Erythroblast (primary cell): ENCODE measurements around the gene NIT2.

Experiments
- GATA1 ChIP-seq: IDR thresholded peaks from 2 replicates; pipeline ENCODE4 v1.6.1; 2011; ENCODE audit warnings: low read depth, mild to moderate bottlenecking, control low read depth, low read length, moderate library complexity
- POLR2A ChIP-seq: IDR thresholded peaks from 2 replicates; pipeline ENCODE4 v1.6.1; 2011; ENCODE audit warnings: mild to moderate bottlenecking, low read length

DNA sequence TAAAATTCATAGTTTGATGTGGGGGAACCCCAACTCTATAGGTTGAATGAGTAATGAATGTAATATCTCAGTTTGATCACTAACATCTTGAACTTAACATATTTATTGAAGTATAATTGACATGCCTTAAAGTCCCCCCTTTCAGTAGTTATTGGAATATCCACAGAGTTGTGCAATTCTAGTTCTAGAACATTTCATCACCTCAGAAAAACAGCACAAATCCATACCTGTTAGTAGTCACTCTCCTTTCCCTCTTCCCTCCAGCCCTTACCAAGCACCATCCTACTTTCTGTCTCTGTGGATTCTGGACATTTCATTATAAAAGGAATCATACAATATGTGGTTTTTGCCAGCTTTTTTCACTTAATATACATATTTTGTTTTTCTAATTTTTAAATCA, 8.7 kb upstream of the NIT2 start:
- TF ChIP-seq POLR2A (no peak), GATA1 (no peak)
